Endometrial microvascular endothelial cells (primary cell): ENCODE measurements around the gene RIMS1. TPM values are rescaled to one million over a fixed set of nuclear protein-coding genes. Genes with fewer than 3 reads are reported as not detected.

ENCODE experiments used
- in situ Hi-C: cut with HindIII; loops from 2 replicates; pipeline ENCODE4 v1.10.0; 2017; ENCODE audit warnings: low sequenced_read_pairs, low pct_unique_long_range_greater_than_20kb; ENCODE audit errors: inconsistent ontology term
- total RNA-seq: library from RNA; depleted of rRNA; stranded (reverse); fragments of >200 nt; gene quantifications from one replicate; pipeline ENCODE4 v1.2.3, GENCODE V29; 2015; ENCODE audit errors: inconsistent ontology term

Gene RIMS1, protein sequence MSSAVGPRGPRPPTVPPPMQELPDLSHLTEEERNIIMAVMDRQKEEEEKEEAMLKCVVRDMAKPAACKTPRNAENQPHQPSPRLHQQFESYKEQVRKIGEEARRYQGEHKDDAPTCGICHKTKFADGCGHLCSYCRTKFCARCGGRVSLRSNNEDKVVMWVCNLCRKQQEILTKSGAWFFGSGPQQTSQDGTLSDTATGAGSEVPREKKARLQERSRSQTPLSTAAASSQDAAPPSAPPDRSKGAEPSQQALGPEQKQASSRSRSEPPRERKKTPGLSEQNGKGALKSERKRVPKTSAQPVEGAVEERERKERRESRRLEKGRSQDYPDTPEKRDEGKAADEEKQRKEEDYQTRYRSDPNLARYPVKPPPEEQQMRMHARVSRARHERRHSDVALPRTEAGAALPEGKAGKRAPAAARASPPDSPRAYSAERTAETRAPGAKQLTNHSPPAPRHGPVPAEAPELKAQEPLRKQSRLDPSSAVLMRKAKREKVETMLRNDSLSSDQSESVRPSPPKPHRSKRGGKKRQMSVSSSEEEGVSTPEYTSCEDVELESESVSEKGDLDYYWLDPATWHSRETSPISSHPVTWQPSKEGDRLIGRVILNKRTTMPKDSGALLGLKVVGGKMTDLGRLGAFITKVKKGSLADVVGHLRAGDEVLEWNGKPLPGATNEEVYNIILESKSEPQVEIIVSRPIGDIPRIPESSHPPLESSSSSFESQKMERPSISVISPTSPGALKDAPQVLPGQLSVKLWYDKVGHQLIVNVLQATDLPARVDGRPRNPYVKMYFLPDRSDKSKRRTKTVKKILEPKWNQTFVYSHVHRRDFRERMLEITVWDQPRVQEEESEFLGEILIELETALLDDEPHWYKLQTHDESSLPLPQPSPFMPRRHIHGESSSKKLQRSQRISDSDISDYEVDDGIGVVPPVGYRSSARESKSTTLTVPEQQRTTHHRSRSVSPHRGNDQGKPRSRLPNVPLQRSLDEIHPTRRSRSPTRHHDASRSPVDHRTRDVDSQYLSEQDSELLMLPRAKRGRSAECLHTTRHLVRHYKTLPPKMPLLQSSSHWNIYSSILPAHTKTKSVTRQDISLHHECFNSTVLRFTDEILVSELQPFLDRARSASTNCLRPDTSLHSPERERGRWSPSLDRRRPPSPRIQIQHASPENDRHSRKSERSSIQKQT (N-terminal part only)
- total RNA-seq: not detected

DNA sequence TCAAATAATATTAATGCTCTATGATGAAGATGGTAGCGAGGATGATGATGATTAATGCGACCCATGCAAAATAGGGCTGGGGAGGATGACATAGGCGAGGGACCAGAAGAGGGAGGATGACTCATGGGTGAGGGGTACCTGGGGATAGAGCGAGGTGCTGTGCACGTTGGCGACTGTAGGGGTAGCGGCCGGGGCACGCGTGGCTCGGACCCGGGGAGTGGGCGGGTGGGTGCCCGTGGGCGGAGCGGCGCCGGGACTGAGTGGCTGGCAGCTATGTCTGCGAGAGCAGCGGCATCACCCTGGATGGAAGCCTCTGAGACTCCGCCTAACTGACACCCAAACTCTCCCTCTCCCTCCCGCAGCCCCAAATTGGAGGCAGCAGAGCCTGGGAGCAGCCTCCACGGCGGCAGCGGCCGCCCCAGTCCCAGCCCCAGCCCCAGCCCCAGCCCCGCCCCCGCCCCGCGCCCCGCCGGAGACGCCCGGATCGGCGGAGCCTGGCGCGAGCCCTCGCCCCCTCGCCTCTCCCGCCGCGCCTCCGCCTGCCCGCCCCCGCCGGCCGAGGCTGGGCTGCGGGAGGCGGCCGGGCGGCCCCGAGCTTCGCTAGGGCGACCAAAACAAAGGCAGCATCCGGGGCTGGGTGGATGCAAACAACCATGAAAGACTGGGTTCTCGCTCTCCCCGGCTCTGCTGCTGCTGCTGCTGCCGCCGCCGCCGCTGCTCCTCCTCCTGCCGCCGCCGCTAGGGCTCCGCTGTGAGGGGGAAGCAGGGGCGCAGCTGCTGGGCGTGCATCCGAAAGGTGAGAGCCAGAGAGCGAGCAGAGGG, at the start of gene RIMS1:
TSS of gene RIMS1 (plus strand) at position 367 of the 822 bp plus-strand sequence. CDS start 474 bp downstream, outside the sequence.
- in situ Hi-C loops: no loop called here

DNA sequence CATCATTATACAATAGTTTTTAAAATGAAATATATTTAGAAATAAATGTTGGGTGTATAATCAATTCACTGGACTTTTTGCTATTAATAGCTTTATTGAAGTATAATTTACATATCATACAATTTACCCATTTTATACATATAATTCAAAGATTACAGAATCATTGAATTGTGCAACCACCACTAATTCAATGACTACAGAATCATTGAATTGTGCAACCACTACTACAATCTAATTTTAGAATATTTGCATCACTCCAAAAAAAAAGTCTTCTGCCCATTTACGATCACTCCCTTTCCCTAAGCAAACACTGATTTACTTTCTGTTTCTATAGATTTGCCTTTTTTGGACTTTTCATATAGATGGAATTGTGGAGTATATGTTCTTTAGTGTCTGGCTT, 35.1 kb upstream of the RIMS1 start:
- in situ Hi-C loops: no loop called here

DNA sequence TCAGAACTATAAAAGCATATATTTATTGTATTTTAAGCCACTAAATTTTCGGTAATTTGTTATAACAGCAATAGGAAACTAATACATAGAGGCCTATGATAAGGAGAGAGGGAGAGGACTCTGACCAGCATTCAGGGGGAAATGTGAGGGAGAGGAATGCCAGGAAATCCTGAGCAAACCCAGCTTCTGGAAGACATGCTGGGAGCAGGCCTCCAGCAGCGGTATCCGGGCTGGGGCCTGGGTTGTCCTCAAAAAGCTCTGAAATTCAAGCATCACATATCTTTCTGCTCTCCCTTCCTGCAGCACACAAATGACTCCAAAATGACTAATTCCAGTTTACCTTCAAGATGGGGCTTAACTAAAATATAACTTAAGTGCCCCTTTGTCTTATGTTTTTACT, 33.4 kb upstream of the RIMS1 start:
- in situ Hi-C loops: no loop called here

DNA sequence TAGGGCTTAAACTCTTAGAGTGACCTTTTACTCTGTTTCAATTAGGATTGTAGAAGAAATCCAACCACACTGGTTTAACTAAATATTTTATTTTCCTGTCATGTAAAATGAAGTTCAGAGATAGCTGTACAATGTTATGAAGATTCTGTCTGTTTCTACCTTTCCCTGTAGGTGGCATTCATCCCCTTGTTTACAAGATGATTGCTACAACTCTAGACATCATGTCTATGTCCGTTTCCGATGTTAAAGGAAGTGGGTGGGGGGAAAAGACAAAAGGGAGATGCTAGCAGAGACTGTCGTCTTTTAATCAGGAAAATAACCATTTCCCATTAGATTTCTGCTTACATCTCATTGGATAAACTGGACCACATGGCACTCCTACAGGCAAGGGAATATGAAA, 30.9 kb upstream of the RIMS1 start:
- in situ Hi-C loops: no loop called here

DNA sequence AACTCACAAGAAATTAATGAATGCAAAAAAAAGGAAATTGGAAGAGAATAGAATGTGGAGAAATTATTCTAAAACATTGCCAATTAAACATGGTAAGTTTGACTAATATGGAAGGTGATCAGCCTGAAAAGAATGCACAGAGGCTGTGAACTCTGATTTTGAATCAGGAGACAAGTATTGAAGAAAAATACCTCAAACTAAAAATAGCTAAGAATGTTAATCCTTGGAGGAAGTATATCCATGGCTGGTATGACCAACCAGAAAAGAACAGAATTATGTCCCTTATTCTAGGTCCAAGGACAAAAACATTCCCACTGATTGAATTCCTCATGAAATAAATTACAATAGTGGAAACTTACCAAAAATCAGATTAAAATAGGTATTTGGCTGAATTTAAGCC, 7.3 kb upstream of the RIMS1 start:
- in situ Hi-C loops: no loop called here

DNA sequence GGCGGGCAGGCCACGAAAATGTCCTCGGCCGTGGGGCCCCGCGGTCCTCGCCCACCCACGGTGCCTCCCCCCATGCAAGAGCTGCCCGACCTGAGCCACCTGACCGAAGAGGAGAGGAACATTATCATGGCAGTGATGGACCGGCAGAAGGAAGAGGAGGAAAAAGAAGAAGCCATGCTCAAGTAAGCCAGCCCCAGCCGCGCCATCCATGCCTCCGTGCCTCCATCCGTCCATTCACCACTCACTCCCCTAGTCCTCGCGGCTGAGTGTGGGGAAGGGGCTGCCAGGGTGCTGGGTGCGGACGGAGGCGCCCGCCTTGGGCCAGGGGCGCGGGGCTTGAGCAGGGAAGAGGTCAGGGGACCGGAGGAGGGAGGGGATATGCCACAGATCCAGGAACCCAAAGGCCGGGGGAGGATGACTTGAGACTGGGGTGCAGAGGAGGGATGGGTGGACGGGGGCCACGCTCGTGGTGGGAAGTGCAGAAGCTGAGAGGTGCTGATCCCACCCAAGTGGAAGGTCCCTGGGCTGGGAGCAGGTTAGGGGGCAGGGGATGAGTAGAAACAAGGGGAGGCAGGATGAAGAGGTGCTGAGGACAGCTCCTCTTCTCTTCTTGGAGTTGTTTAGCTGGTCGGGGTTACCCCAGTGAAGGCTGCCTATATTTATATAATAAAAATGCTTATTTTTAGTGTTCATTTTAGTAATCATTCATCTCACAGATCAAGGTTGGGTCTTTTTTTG, 825 bp downstream of the RIMS1 start:
- in situ Hi-C loops: no loop called here

DNA sequence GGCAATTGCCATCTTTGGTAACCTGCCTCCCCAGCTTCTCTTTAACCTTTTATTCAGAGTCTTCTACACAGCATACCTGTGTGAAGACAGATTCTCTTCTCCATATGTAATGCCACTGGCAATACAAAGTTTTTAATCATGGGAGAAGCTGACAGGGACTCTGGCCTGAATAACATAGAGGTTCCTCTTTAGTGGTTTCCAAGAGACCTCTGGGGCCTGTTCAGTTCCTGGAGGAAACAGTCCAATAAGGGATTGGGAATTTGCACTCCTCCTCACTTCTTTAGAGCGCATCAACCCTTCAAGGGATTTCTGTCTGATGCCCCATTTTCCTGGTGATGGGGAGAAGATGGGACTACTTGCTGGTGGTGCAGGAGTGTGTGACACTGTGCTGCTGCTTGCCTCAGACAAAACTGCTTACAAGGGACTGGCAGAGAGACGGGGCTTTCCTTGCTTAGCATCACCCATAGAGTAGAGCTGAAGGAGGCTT, 1.4 kb downstream of the RIMS1 start:
- in situ Hi-C loops: no loop called here

DNA sequence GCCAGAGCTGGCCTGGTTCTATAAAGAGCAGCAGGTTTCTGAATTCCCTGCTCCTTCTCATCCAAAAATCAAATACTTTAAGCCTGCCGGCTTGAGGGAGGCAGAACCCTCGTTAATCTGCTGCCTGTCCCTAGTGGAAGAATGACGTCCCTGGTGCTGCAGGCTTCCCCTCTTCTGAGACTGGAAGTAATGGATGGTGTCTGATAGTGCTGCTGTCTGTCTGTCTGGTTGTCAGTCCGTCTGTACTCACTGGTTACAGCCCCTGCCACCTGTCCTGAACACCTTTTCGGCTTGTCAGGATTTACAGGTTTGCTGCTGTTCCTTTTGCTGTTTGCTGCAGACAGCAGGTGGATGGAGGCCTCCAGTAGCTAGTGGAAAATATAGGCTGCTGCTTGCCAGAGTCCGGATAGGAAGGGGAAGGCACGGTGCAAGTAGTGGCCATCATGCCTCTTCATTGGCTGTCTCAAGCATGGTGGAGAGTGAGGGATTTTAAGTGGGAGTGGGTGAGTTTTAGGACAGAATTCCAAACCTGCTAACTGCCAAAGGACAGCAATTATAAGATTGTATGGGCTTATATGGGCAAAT, 2.5 kb downstream of the RIMS1 start:
- in situ Hi-C loops: no loop called here

DNA sequence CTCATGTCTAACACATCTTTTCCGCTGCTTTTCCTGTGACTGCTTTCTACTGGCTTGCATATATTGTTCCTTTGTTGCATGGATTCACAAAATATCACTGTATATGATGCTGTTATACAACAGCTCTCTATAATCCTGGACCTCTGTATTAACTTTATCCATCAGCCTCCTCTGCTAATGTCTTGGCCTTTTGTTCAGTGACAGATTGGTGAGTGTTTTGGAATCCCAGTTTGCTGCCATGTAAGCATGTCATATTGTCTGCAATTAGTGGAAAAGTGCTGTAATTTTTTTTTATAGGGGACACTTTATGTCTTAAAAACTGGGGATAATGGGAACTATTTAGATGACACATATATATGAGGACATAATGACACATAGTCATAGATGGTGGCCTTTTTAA, 3.0 kb downstream of the RIMS1 start:
- in situ Hi-C loops: no loop called here

DNA sequence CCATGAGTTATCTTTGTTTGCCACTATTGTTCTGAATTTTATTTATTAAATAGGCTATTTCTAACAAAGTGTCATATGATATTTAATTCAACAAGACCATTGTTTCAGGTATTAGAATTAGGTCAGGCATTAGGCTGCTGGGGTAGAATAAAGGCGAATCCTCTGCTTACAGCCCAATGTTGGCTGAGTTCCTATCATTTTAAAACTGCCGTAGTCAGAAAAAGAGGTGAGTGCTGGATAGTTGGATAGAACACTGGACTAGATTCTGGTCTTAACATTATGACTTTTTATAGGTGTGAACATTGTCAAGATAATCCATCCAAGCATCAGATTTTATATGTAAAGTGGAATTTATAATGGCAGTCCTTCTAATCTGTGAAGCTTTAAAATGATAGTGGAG, 6.3 kb downstream of the RIMS1 start:
- in situ Hi-C loops: no loop called here

DNA sequence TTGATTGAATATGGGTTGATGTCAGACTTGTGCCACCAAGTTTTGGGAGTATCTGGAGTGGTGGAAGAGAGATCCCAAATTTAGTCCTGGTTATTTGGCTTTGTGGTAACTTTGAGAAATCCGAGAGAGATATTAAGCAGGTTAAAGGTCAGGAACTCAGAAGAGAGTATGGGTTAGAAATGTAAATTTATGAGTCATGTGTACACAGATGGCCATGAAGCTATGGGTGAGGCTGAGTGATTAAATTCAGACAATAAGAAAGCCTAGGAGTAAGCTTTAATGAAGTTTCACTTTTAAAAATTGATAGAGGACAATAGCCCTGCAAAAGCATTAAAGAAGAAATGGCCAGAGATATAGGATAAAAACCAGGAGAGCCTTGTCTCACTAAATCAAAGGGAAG, 14.3 kb downstream of the RIMS1 start:
- in situ Hi-C loops: no loop called here

DNA sequence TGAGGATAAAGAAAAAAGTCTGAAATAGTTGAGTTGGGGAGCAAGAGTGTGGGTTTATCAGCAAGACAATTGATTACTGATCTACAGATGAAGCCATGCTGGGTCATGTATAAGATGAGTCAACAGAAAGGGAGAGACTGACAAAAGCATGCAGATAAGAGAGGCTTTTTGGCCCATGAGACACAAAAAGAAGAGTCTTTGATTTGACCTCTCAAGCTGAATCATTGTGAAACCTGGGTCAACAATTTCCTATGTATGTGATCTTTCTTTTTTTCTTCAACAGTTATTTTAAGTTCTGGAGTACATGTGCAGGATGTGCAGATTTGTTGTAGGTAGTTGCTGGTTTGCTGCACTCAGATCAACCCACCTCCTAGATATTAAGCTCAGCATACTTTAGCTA, 15.9 kb downstream of the RIMS1 start:
- in situ Hi-C loops: no loop called here

DNA sequence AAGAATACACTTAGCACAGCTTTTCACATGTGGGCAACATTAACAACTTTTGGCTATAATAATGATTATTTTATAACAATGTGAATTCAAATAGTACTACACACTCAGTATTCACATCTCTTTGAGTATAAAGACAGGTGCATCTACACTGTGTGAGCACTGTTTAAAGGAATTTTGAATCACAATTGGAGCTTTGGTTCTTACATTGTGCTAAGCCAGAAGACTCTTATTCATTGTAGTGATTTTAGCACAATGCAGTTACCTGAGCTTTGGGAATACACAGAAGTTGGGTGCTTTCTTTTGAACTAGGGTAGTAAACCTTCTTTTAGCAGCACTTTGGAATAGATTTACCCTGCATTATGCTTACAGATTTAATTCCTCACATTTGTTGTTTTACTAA, 20.5 kb downstream of the RIMS1 start:
- in situ Hi-C loops: no loop called here

DNA sequence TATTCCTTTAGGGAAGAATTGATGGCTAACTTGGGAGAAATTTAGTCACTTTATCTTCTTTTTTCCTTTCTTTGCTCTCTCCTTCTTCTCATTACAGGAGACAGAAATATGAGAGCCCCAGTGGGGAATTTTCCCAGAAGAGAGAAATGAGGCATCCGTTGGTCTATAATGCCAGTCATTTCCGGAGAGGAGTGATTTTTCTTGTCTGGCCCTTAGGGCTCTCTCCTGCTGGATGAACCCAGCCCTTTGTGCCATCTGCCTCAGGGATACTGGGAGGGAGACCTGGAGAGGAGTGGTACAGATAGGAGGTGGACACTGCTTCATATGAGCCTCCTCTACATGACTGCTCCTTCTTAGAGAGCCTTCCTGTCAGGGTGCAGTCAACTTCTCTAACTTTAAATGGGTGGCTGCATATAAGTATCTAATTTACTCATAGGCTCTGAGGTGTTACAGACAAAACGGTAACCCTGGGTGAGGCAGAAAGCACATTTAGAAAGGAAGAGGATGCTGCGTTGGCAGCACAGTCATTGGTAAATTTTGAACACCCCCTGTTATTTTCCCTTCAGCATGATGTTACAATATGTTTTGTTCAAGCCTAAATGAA, 21.9 kb downstream of the RIMS1 start:
- in situ Hi-C loops: no loop called here

DNA sequence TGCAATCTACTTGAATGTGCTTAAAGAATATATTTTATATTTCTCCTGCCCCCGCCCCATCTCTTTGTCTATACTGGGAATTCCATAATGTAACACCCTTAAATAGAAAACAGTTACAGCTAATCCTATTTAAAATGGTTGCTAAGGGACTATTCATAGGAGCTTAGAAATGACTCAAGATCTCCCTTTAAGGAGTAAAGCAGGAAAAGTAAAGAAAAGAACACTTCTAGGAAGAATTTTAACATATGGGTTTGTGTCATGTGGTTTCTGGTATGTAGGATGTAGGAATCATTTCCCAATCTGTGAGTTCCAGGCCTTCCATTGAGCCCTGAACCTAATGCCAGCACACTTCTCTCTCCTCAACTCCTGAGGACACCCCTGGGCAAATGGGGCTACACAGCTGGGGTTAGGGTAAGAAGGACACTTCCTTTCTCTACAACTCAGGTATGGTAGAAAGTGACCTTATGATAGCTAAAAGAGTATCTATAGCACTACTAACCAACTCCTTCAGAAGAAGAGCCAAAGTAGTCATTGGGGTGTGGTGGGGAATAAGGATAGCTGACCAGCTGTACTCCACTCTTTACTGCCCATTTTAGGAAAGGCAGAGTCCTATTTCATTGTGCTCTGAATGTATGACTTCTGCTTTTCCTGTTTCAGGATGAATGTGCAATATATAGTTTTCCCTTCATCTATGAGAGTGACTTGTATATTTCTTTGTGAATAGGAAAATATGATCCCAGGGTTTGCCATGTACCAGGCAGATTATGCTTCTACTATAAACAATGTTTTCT, 27.3 kb downstream of the RIMS1 start:
- in situ Hi-C loops: no loop called here

DNA sequence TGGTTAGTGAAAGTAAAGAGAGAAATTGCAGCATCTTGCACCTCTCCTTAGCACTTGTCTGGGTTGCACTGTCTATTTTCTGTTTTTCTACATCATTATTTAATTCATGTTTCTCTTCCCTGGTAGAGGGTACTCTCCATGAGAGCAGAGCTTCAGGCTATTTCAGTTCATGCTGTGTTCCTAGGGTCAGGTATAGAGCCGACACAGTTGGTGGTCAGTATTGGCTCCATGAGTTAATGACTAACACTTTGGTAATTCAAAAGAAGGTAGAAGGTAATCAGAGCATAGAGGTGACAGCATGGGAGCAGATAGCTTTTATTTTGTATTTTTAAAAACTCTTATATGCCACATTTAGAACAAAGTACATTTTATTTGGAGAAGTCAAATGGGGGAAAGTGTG, 42.7 kb downstream of the RIMS1 start:
- in situ Hi-C loops: no loop called here
